GM18873 (cell line): ENCODE data around the gene RPAP2.
A peak's percentile ranks its signal among the peaks of the same experiment; 100 is the strongest.
"Not testable (repeated sequence)": the region's sequence is repeated elsewhere in the genome, so short reads cannot be mapped to it uniquely, and the experiment has no call there.

Source experiments
- ATAC-seq: cut with Tn5 transposase; IDR thresholded peaks from one replicate; pipeline ENCODE4 v1.9.1; 2021; ENCODE audit warnings: mild to moderate bottlenecking, moderate library complexity, moderate number of reproducible peaks; ENCODE audit not compliant: unreplicated experiment, low FRiP score

The RPAP2 gene

GRCh38 chr1:92298573-92299476, at the start of gene RPAP2, which contains the start of gene GLMN:
RPAP2 (plus strand) TSS chr1:92299059; CDS start chr1:92299074, 15 bp downstream.
GLMN (minus strand) TSS chr1:92298987; CDS start chr1:92297999, 988 bp downstream.
- peak; percentile 89 for ATAC-seq

- not testable (repeated sequence) for ATAC-seq
These were observed 44.1 kb upstream of the RPAP2 start for GRCh38 chr1:92254714-92255113.

- no peak for ATAC-seq
These were observed 39.5 kb upstream of the RPAP2 start for GRCh38 chr1:92259350-92259749.

GRCh38 chr1:92262516-92262915, 36.3 kb upstream of the RPAP2 start:
- no peak for ATAC-seq

GRCh38 chr1:92273039-92273438, 25.8 kb upstream of the RPAP2 start:
- no peak for ATAC-seq

GRCh38 chr1:92274939-92275338, 23.9 kb upstream of the RPAP2 start:
- ATAC-seq, result no peak

- no peak for ATAC-seq
These were observed 22.8 kb upstream of the RPAP2 start for GRCh38 chr1:92276082-92276481.

GRCh38 chr1:92277105-92277723, 21.6 kb upstream of the RPAP2 start:
- no peak for ATAC-seq

- ATAC-seq, result not testable (repeated sequence)
These were observed 19.1 kb upstream of the RPAP2 start for GRCh38 chr1:92279781-92280180.

GRCh38 chr1:92281411-92281810, 17.4 kb upstream of the RPAP2 start:
- not testable (repeated sequence) for ATAC-seq

- ATAC-seq, result no peak
These were observed 7.4 kb upstream of the RPAP2 start for GRCh38 chr1:92291372-92291999.

GRCh38 chr1:92298213-92298572, 666 bp upstream of the RPAP2 start:
- no peak for ATAC-seq

GRCh38 chr1:92299477-92300150, 755 bp downstream of the RPAP2 start:
- no peak for ATAC-seq

GRCh38 chr1:92301021-92301420, 2.2 kb downstream of the RPAP2 start:
- ATAC-seq, result no peak

GRCh38 chr1:92306020-92306419, 7.2 kb downstream of the RPAP2 start:
- no peak for ATAC-seq

- ATAC-seq, result no peak
These were observed 9.1 kb downstream of the RPAP2 start for GRCh38 chr1:92307980-92308379.

GRCh38 chr1:92310185-92310597, 11.3 kb downstream of the RPAP2 start:
- no peak for ATAC-seq

GRCh38 chr1:92314024-92314423, 15.2 kb downstream of the RPAP2 start:
- no peak for ATAC-seq

- ATAC-seq, result no peak
These were observed 17.1 kb downstream of the RPAP2 start for GRCh38 chr1:92315766-92316599.
